HUDEP-2 (cell line): Measurements from ENCODE around the gene OOSP2.
"Not testable (repeated sequence)": the region's sequence is repeated elsewhere in the genome, so short reads cannot be mapped to it uniquely, and the experiment has no call there.

ENCODE experiments used
- DNase-seq, 76 experiments: peaks; one replicate each; lab custom pipeline; 2025; ENCODE audit not compliant: unreplicated experiment in 76 of 76; lab: John Stamatoyannopoulos, UW

OOSP2 gene, protein sequence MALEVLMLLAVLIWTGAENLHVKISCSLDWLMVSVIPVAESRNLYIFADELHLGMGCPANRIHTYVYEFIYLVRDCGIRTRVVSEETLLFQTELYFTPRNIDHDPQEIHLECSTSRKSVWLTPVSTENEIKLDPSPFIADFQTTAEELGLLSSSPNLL

GRCh38 chr11:60040109-60040508 lies at the start of gene OOSP2:
OOSP2 (plus strand) TSS chr11:60040409; CDS start chr11:60040460, 51 bp downstream.
- DNase-seq, result no peak

GRCh38 chr11:59990421-59990820 lies 49.8 kb upstream of the OOSP2 start:
- no peak for DNase-seq

DNA sequence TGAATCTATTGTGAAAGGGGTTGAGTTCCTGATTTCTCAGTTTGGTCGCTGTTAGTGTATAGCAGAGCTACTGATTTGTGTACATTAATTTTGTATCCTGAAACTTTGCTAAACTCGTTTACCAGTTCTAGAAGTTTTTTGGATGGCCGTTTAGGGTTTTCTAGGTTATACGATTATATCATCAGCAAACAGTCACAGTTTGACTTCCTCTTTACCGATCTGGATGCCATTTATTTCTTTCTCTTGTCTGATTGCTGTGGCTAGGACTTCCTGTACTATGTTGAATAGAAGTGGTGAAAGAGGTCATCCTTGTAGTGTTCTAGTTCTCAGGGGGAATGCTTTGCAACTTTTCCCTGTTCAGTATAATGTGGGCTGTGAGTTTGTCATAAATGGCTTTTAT lies 47.8 kb upstream of the OOSP2 start:
- DNase-seq, result no peak

DNA sequence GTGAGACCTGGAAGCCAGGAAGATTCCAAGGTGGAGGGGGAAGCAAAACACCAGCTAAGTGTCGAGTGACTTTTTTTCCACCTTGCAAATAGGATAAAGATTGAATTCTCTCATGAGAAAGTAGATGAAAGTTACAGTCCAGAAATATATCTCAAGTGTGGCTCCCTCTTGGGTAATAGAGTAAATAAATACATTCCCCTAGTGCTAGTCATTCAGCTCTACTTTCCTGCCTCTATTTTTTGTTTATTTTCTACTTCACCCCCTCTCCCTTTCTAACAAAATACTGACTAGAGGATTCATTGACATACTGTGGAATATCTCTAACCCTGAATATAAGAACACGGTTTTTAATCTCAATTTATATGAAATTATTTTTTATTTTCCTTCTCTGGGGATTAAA lies 42.4 kb upstream of the OOSP2 start:
- no peak for DNase-seq

GRCh38 chr11:59999691-60000090 lies 40.5 kb upstream of the OOSP2 start:
- no peak for DNase-seq

DNA sequence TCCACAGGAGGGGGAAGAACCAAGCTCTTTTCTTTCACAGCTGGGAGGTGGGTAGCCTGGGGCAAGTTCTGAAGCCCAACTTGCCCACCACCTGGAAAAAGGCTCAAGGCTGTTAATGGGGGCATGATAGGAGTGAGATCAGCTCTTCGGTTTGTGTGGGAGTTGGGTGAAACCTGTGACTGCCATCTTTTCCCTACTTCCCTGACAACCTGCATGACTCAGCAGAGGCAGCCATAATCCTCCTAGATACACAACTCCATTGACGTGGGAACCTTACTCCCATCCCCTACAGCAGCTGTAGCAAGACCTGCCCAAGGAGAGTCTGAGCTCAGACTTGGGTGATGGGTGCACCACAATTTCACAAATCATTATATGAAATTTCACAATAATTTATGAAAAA lies 36.5 kb upstream of the OOSP2 start:
- no peak for DNase-seq

GRCh38 chr11:60005360-60005759 lies 34.8 kb upstream of the OOSP2 start:
- DNase-seq, result no peak

GRCh38 chr11:60016881-60017280 lies 23.3 kb upstream of the OOSP2 start, which contains the start of gene OOSP4B:
OOSP4B (plus strand) TSS chr11:60017181.
- no peak for DNase-seq

DNA sequence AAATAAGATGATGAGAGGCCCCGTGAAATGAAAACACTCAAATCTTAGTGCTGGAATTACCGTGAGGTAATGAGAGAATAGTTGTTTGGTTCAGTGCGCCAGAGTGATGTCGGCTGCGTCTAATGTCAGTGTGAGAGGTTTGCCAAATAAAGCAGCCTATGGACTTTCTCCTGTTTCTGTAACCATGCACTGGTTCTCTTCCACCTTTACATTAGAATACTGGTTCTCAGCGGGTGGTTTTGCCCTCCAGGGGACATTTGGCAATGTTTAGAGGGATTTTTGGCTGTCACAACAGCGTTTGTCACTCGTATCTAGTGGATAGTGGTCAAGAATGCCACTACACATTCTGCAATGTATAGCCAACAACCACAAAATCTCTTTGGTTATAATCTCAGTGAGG lies 22.2 kb upstream of the OOSP2 start:
- DNase-seq, result no peak

- not testable (repeated sequence) for DNase-seq
Measured at GRCh38 chr11:60020376-60020775, 19.8 kb upstream of the OOSP2 start.

DNA sequence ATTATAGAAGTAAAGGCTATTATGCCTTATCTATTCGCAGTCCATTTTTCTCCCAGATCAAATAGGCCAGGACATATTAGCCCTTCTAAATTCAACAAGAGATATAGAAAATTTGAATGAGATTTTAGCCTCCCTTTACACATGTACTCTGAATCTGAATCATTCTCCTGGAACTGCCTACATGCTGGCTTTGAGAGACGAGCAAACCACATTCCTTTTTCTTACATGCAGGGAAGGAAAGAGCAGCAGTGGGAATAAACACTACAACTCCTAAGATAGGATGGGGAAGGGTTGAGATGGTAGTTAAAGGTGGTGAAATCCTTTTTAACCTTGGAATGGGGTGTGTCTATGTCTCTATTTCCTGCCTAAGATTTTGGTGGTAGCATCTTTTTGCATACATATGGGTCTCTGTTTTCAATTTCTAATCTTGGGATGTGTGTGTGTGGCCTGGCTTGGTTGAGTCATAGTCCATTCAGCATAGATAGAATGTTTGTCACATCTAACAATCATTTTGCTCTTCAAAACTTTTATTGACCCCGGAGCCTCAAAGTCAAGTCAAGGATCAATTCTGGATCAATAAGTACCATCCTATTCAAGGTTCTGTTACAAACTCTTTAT lies 11.1 kb upstream of the OOSP2 start:
- DNase-seq, result no peak

DNA sequence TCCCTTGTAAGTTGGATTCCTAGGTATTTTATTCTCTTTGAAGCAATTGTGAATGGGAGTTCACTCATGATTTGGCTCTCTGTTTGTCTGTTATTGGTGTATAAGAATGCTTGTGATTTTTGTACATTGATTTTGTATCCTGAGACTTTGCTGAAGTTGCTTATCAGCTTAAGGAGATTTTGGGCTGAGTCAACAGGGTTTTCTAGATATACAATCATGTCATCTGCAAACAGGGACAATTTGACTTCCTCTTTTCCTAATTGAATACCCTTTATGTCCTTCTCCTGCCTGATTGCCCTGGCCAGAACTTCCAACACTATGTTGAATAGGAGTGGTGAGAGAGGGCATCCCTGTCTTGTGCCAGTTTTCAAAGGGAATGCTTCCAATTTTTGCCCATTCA lies 10.2 kb downstream of the OOSP2 start:
- not testable (repeated sequence) for DNase-seq

GRCh38 chr11:60050839-60051238 lies 10.6 kb downstream of the OOSP2 start:
- DNase-seq, result not testable (repeated sequence)

DNA sequence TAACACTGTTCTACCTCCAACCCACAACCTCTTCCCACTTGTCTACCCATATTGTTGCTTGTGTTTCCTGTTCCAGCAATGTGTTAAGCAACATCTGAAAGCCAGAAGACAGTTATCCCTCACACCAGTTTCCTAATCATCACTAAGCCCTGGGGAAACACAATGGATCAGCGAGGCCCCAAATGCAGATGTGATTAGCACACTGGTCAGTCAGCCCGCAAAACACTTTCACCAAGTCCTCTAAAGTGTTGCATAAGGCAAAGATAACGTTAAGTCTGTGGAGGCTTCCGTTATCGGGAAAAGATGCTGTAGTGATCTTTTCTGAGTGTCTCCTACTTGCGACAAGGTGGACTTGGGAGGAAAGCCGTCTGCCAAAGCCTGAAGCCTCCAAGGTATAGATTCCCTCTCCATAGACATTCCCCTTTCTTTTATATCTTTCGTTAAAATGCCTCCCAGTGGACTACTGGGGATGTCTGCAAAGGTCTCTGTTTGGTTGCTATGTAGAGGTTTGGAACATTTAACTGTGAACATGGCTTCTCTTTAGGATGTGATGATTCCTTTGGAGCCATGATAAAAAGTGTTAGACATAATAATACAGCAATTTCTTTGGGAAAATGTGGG lies 16.2 kb downstream of the OOSP2 start, which contains the start of gene MS4A3:
Gene MS4A3, plus strand, starts transcription at position 317 of the 621 bp plus-strand sequence. CDS start 4,496 bp downstream, outside the sequence.
- DNase-seq, result no peak

DNA sequence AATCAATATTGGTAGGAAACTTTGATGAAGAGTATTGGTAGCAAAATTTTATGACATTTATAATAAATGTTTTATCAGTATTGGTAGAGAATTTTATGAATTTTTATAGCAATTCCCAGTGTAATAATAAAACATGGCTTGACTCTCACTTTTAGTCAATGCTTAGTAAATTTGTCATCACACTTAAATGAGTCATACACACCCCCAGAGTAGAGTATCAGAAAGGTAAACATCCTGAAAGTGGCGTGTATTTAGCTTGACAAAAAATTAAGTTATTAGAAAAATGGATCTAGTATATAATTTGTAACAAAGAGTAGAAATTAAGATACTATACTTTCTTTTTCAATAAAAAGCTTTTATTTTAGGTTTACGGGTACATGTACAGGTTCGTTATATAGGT lies 18.8 kb downstream of the OOSP2 start:
- DNase-seq, result no peak

DNA sequence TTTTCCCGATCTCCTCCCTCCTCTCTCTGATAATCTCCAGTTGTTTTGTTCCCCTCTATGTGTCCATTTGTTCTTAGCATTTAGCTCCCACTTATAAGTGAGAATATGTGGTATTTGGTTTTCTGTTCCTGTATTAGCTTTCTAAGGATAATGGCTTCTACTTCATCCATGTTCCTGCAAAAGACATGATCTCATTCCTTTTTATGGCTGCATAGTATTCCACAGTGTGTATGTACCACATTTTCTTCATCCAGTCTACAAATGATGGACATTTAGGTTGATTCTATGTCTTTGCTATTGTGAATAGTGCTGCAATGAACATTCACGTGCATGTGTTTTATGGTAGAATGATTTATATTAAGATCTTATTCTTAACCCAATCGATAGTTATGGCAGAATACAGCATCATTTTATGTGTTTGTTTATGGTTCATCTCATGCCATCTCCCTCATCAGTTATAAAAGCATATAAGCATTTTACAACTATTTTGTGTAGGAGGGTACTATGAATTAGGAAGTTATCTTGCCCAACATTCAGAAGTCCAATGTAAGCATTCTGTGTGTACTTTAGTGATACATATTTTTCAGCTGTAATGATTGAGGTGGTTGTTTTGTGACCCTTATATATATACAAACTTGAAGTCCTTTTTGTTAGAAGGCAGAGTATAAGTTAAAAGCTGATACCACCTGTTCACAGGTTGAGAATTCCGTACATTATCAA lies 19.5 kb downstream of the OOSP2 start:
- DNase-seq, result no peak

DNA sequence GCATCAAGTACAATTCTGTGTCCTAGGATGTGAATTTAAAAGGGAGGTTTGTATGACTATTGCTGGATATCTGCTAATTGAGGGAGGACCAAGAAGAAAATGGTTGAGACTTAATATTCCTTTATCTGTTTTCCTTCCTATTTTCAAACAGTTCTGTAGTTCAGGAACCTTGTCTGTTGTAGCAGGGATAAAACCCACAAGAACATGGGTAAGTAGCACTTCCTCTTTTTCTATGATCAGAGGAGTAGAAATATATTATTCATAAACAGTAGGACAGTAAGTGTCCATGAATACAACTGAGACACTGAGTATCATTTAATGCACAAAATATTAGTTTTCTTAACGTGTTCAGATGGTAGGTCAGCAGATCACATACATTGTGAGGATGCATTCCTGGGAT lies 23.9 kb downstream of the OOSP2 start:
- DNase-seq, result peak in 2 of 76 experiments; percentile 23 to 29

DNA sequence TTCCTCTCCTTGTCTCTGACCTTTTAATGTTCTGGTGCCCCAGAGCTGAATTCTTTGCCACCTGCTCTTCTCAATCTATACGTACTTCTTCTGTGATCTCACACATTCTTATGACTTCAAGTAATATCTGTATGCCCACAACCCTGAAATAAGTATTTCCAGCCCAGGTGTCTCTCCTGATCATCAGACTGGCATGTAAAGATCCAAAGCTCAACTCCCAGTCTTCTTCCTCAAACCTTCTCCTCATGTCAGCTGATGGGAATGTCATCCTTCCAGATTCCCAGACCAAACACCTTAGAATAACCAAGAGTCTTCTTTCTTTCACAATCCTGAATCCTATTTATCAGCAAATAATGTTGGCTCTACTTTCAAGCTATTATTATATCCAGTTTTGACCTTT lies 25.6 kb downstream of the OOSP2 start:
- no peak for DNase-seq

DNA sequence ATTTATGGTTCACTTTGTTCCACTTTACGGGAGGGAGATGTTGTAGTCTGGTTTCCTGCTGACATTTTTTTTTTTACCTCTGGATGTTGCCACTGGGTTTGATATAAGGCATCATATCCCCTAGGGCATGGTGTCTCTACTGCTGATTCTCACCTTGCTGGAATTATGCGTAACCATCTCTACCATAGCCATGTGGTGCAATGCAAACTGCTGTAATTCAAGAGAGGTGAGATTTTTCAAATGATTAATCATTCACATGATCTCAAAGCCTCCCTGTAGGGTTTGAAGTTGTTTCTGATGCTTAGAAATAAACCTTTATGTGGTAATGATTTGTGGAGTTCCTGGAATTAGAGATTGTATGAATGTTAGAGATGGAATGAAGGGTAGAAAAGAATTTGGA lies 29.2 kb downstream of the OOSP2 start:
- no peak for DNase-seq

DNA sequence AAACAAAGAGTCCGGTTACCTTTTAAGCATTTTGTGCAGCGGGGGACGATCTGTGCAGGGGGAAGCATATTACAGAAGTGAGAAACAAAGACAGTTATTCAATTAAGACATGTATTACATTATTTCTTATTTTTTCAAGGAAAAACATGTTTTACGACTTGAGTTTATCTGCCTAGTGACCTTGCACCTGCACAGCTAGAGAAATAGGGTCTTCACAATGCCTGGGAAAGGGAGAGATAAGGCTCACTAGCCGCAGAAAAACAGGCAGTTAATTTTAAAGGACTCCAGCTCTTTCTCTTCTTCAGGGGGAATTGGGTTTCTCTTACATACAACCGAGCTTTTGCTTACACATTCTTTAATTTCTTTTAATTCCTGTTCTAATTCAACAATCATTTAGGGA lies 31.4 kb downstream of the OOSP2 start:
- not testable (repeated sequence) for DNase-seq

DNA sequence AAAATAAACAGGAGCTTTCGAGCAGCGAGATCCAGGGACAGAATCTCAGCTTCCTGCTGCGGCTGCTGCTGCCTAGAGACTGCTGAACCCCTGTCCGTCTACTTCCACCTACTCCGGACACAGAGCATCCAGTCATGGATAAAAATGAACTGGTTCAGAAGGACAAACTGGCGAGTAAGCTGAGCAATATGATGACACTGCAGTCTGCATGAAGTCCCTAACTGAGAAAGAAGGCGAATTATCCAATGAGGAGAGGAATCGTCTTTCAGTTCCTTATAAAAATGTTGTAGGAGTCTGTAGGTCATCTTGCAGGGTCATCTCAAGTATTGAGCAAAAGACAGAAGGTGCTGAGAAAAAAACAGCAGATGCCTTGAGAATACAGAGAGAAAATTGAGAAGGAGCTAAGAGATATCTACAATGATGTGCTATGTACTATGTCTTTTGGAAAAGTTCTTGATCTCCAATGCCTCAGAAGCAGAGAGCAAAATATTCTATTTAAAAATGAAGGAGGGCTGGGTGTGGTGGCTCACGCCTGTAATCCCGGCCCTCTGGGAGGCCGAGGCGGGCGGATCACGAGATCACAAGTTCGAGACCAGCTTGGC lies 37.1 kb downstream of the OOSP2 start:
- no peak for DNase-seq
